Fibroblast of lung (primary cell): Measurements from ENCODE around the gene WHAMM.

Experiments used
- EZH2 ChIP-seq: IDR thresholded peaks from 2 replicates; pipeline ENCODE4 v1.5.1; 2012; ENCODE audit warnings: low read length, control low read depth, mild to moderate bottlenecking; ENCODE audit errors: missing control alignments
- TF ChIP-seq, protein P1 (sequence below), 2 donors: IDR thresholded peaks in 1 of 2; conservative IDR thresholded peaks in 1 of 2; 1 replicate in 1 of 2; 2 replicates in 1 of 2; pipeline ENCODE4 v1.5.1; 2011 to 2012; ENCODE audit warnings: low read length in 2 of 2, control low read depth in 1 of 2, inconsistent platforms in 1 of 2, low read depth in 1 of 2, mild to moderate bottlenecking in 1 of 2

DNA sequence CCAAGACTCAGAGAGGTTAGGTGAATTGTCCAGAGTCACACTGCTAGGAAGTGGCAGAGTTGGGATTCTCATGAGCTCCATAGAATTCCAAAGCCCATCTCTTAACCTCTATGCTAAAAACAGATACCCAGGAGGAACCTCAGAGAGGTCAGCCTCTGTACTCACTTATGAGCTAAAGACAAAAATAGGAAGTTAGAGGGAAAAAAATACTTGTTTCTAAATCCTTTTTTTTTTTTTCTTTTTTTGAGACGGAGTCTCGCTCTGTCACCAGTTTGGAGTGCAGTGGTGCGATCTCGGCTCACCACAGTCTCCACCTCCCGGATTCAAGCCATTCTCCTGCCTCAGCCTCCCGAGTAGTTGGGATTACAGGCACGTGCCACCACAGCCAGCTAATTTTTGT lies 34.9 kb upstream of the WHAMM start:
- TF ChIP-seq, protein P1, sequence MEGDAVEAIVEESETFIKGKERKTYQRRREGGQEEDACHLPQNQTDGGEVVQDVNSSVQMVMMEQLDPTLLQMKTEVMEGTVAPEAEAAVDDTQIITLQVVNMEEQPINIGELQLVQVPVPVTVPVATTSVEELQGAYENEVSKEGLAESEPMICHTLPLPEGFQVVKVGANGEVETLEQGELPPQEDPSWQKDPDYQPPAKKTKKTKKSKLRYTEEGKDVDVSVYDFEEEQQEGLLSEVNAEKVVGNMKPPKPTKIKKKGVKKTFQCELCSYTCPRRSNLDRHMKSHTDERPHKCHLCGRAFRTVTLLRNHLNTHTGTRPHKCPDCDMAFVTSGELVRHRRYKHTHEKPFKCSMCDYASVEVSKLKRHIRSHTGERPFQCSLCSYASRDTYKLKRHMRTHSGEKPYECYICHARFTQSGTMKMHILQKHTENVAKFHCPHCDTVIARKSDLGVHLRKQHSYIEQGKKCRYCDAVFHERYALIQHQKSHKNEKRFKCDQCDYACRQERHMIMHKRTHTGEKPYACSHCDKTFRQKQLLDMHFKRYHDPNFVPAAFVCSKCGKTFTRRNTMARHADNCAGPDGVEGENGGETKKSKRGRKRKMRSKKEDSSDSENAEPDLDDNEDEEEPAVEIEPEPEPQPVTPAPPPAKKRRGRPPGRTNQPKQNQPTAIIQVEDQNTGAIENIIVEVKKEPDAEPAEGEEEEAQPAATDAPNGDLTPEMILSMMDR (conservative IDR thresholded peaks at IDR 0.05 in 1 of 2, IDR thresholded peaks at IDR 0.05 in 1 of 2; ENCODE audit: low read depth in 1 of 2, low read length in 2 of 2): no peak
- no peak for TF ChIP-seq EZH2
